IMR-90 (cell line): ENCODE results near the gene SURF2. TPM values are rescaled to one million over a fixed set of nuclear protein-coding genes. Genes with fewer than 3 reads are reported as not detected.

Experiments
- ATAC-seq: fragments of 200-7000 bp; cut with Tn5 transposase; 2 replicates; pipeline ENCODE4 v1.9.1; 2020; ENCODE audit warnings: low read depth, mild to moderate bottlenecking, moderate library complexity
- BruUV-seq: library from RNA; stranded (reverse); fragments of 400-500 nt; replicated peaks from 2 replicates; lab custom pipeline; 2021; lab: Mats Ljungman, UMichigan
- CTCF ChIA-PET: fragments of 300-600 bp; formaldehyde crosslinking; extraction: SDS; loops from one replicate; lab custom pipeline; 2021; ENCODE audit warnings: antibody characterized with exemption; lab: Yijun Ruan, JAX
- POLR2A ChIA-PET: fragments of 300-600 bp; sonication (Branson Sonifier 250); formaldehyde crosslinking; loops from one replicate; lab custom pipeline; 2022; ENCODE audit warnings: antibody characterized with exemption; ENCODE audit not compliant: unreplicated experiment; lab: Charles Lee
- DNase-seq: peaks from one replicate; pipeline ENCODE4 v3.0.0; 2013
- H2AFZ ChIP-seq: replicated peaks from 2 replicates; pipeline ENCODE3; 2013; ENCODE audit warnings: low read length, mild to moderate bottlenecking; ENCODE audit not compliant: poor library complexity
- H2AK5ac ChIP-seq: 2 replicates; pipeline ENCODE4 v1.6.1; 2013; ENCODE audit warnings: low read depth, low read length, inconsistent platforms
- H2AK9ac ChIP-seq: replicated peaks from 2 replicates; pipeline ENCODE3; 2013; ENCODE audit warnings: mild to moderate bottlenecking, low read depth, low read length, moderate library complexity; ENCODE audit not compliant: poor library complexity
- H2BK120ac ChIP-seq: 2 replicates; pipeline ENCODE4 v1.6.1; 2013; ENCODE audit warnings: low read depth, low read length, inconsistent platforms
- H2BK15ac ChIP-seq: 3 replicates; pipeline ENCODE4 v1.6.1; 2013; ENCODE audit warnings: low read depth, low read length, inconsistent platforms
- H2BK20ac ChIP-seq: 2 replicates; pipeline ENCODE4 v1.6.1; 2013; ENCODE audit warnings: low read depth, mild to moderate bottlenecking, inconsistent platforms, low read length, moderate library complexity
- H2BK5ac ChIP-seq: 2 replicates; pipeline ENCODE4 v1.6.1; 2013; ENCODE audit warnings: mild to moderate bottlenecking, low read depth, low read length, inconsistent platforms; ENCODE audit not compliant: poor library complexity, severe bottlenecking
- H3K14ac ChIP-seq: replicated peaks from 2 replicates; pipeline ENCODE4 v1.6.1; 2013; ENCODE audit warnings: low read depth, low read length, inconsistent platforms
- H3K18ac ChIP-seq: 2 replicates; pipeline ENCODE4 v1.6.1; 2013; ENCODE audit warnings: low read depth, low read length, control low read depth
- H3K23ac ChIP-seq: 2 replicates; pipeline ENCODE4 v1.6.1; 2013; ENCODE audit warnings: low read depth, low read length, inconsistent platforms
- H3K27ac ChIP-seq: 2 replicates; pipeline ENCODE4 v1.5.1; 2013; ENCODE audit warnings: mild to moderate bottlenecking, control low read depth, low read length; ENCODE audit not compliant: insufficient read depth
- H3K27me3 ChIP-seq: 2 replicates; pipeline ENCODE4 v1.6.1; 2013; ENCODE audit warnings: low read length; ENCODE audit not compliant: control insufficient read depth, insufficient read depth
- H3K36me3 ChIP-seq: 2 replicates; pipeline ENCODE4 v1.6.1; 2013; ENCODE audit warnings: low read length, mixed read lengths; ENCODE audit not compliant: control insufficient read depth, insufficient read depth
- H3K4ac ChIP-seq: 2 replicates; pipeline ENCODE4 v1.6.1; 2013; ENCODE audit warnings: low read depth, low read length, inconsistent platforms
- H3K4me1 ChIP-seq: 2 replicates; pipeline ENCODE4 v1.6.1; 2013; ENCODE audit warnings: low read length, mixed read lengths; ENCODE audit not compliant: control insufficient read depth, insufficient read depth
- H3K4me2 ChIP-seq: 2 replicates; pipeline ENCODE4 v1.6.1; 2013; ENCODE audit warnings: low read depth, mild to moderate bottlenecking, control low read depth, low read length, moderate library complexity
- H3K4me3 ChIP-seq: 2 replicates; pipeline ENCODE4 v1.5.1; 2013; ENCODE audit warnings: low read depth, mild to moderate bottlenecking, control low read depth, low read length, moderate library complexity; ENCODE audit not compliant: insufficient read depth
- H3K56ac ChIP-seq: 2 replicates; pipeline ENCODE4 v1.6.1; 2013; ENCODE audit warnings: low read length, inconsistent platforms; ENCODE audit not compliant: insufficient read depth; ENCODE audit errors: extremely low read depth
- H3K79me1 ChIP-seq, 2 experiments: 2 replicates each; pipeline ENCODE4 v1.6.1; 2013; ENCODE audit warnings: low read length in 2 of 2, inconsistent platforms in 1 of 2, low read depth in 1 of 2
- H3K9ac ChIP-seq: 2 replicates; pipeline ENCODE4 v1.6.1; 2013; ENCODE audit warnings: low read depth, low read length, control low read depth
- H3K9me1 ChIP-seq: 2 replicates; pipeline ENCODE4 v1.6.1; 2013; ENCODE audit warnings: low read length, inconsistent platforms; ENCODE audit not compliant: insufficient read depth
- H3K9me3 ChIP-seq: 2 replicates; pipeline ENCODE4 v1.6.1; 2013; ENCODE audit warnings: low read length; ENCODE audit not compliant: control insufficient read depth, insufficient read depth
- H4K20me1 ChIP-seq: 2 replicates; pipeline ENCODE4 v1.6.1; 2013; ENCODE audit warnings: low read length, inconsistent platforms; ENCODE audit not compliant: insufficient read depth
- H4K5ac ChIP-seq: 2 replicates; pipeline ENCODE4 v1.6.1; 2013; ENCODE audit warnings: mild to moderate bottlenecking, low read depth, low read length, control low read depth
- H4K8ac ChIP-seq, 2 experiments: 2 replicates each; pipeline ENCODE4 v1.6.1; 2013; ENCODE audit warnings: low read depth in 2 of 2, low read length in 2 of 2, control low read depth in 1 of 2, inconsistent platforms in 1 of 2
- H4K91ac ChIP-seq: 2 replicates; pipeline ENCODE4 v1.6.1; 2013; ENCODE audit warnings: low read depth, low read length, inconsistent platforms; ENCODE audit not compliant: insufficient read depth
- BHLHE40 ChIP-seq: fragments of 150-350 bp; IDR thresholded peaks from 2 replicates; pipeline ENCODE4 v1.6.1; 2016; ENCODE audit warnings: mild to moderate bottlenecking, low read depth, low read length
- CHD1 ChIP-seq: IDR thresholded peaks from 2 replicates; pipeline ENCODE4 v1.6.1; 2012; ENCODE audit warnings: low read depth, low read length, improper control_type of control experiment
- ELK1 ChIP-seq: fragments of 150-350 bp; IDR thresholded peaks from 2 replicates; pipeline ENCODE4 v1.6.1; 2016; ENCODE audit warnings: low read depth, mild to moderate bottlenecking, low read length, moderate library complexity, borderline replicate concordance
- MAZ ChIP-seq: IDR thresholded peaks from 2 replicates; pipeline ENCODE4 v1.6.1; 2012; ENCODE audit warnings: low read depth, mild to moderate bottlenecking, low read length, improper control_type of control experiment, moderate library complexity, borderline replicate concordance
- RAD21 ChIP-seq: IDR thresholded peaks from 2 replicates; pipeline ENCODE4 v1.6.1; 2012; ENCODE audit warnings: low read length, improper control_type of control experiment
- RCOR1 ChIP-seq: IDR thresholded peaks from 2 replicates; pipeline ENCODE4 v1.6.1; 2012; ENCODE audit warnings: mild to moderate bottlenecking, low read length, improper control_type of control experiment; ENCODE audit not compliant: insufficient replicate concordance
- USF2 ChIP-seq: fragments of 150-350 bp; IDR thresholded peaks from 2 replicates; pipeline ENCODE4 v1.6.1; 2017; ENCODE audit warnings: mild to moderate bottlenecking, antibody characterized with exemption, low read length, low read depth
- WGBS, 2 experiments: methylation state at CpG; one replicate each; pipeline versions ENCODE4 v1.1.5 to v1.1.7; 2013; ENCODE audit warnings: missing lambda C conversion rate in 2 of 2; ENCODE audit not compliant: insufficient read length in 1 of 2; ENCODE audit errors: extremely low coverage in 2 of 2; 5-methylcytosine and 5-hydroxymethylcytosine counted together
- dilution Hi-C: fragments of 300-500 bp; cut with HindIII; formaldehyde crosslinking; loops from one replicate; pipeline ENCODE4 v1.14.3; 2018; ENCODE audit warnings: low sequenced_read_pairs; ENCODE audit not compliant: unreplicated experiment
- in situ Hi-C: fragments of 300-500 bp; cut with MboI; formaldehyde crosslinking; loops from 3 replicates; pipeline ENCODE4 v1.14.3; 2019; ENCODE audit warnings: low sequenced_read_pairs, inconsistent platforms, mixed read lengths
- intact Hi-C: fragments of 100-400 bp; cut with micrococcal nuclease; formaldehyde crosslinking; loops from 2 replicates; pipeline ENCODE4 v1.10.0; 2022
- polyA plus RNA-seq, 3 experiments: library from polyadenylated mRNA; depleted of rRNA; stranded (reverse); fragments of >200 nt; gene quantifications; 2 replicates each; pipeline ENCODE4 v1.2.3, GENCODE V29; 2012; ENCODE audit warnings: low replicate concordance in 1 of 3
- total RNA-seq: library from RNA; depleted of rRNA; stranded (reverse); fragments of >200 nt; gene quantifications from 2 replicates; pipeline ENCODE4 v1.2.3, GENCODE V29; 2012

The SURF2 gene
- total and polyA plus RNA-seq, 2 of the 4 experiments (the other 2 are of a cell fraction) = 9.9 to 16.3 TPM

GRCh38 chr9:133368249-133368881 lies 12.0 kb downstream of the SURF2 start:
- Histone ChIP-seq H3K4me2 (no peak overlapping the region), H3K36me3 (peaks cover 85% of the 10 kb centered on the region), H2BK15ac (no peak overlapping the region), H2BK120ac (no peak overlapping the region), H2AK9ac (no peak overlapping the region), H2AFZ (peak overlapping the region; percentile 48), H3K4me3 (no peak overlapping the region), H4K5ac (no peak overlapping the region), H2AK5ac (no peak overlapping the region), H3K56ac (no peak overlapping the region), H3K4me1 (peaks cover 12% of the 10 kb centered on the region), H3K18ac (no peak overlapping the region), H4K91ac (no peak overlapping the region), H3K27me3 (no peaks in the 10 kb centered on the region), H3K27ac (no peak overlapping the region), H4K20me1 (peaks cover 98% of the 10 kb centered on the region), H3K14ac (no peak overlapping the region), H3K23ac (no peak overlapping the region), H2BK20ac (no peak overlapping the region), H3K79me1 (peaks cover 27 to 77% of the 10 kb centered on the region in 2 experiments), H2BK5ac (no peak overlapping the region), H3K4ac (no peak overlapping the region), H3K9me1 (peaks cover 32% of the 10 kb centered on the region), H3K9ac (no peak overlapping the region), H3K9me3 (no peaks in the 10 kb centered on the region), H4K8ac (no peak overlapping the region)
- DNase-seq = no peak
- POLR2A ChIA-PET = no interaction called here
- WGBS, 2 experiments = 93% methylated on average over 3 of the region's 18 CpGs; no CpG with 5 or more reads in 1 of the 2 experiments
- ATAC-seq = no peak
- TF ChIP-seq CHD1 = no peak
- no peak for TF ChIP-seq MAZ
- no peak for TF ChIP-seq ELK1
- no peak for TF ChIP-seq BHLHE40
- no peak for TF ChIP-seq USF2
- no peak for TF ChIP-seq RAD21
- no peak for TF ChIP-seq RCOR1
- BruUV-seq = no TSS peak
- dilution Hi-C loops = no loop called here
- intact Hi-C loops = no loop called here
- in situ Hi-C loops = no loop called here
- CTCF ChIA-PET = no interaction called here
